GM21390 (cell line): ENCODE data around the gene STARD13.
"Not testable (repeated sequence)": the region's sequence is repeated elsewhere in the genome, so short reads cannot be mapped to it uniquely, and the experiment has no call there.

Experiments used
- ATAC-seq: cut with Tn5 transposase; IDR thresholded peaks from one replicate; pipeline ENCODE4 v1.9.1; 2021; ENCODE audit not compliant: unreplicated experiment

The STARD13 gene

DNA sequence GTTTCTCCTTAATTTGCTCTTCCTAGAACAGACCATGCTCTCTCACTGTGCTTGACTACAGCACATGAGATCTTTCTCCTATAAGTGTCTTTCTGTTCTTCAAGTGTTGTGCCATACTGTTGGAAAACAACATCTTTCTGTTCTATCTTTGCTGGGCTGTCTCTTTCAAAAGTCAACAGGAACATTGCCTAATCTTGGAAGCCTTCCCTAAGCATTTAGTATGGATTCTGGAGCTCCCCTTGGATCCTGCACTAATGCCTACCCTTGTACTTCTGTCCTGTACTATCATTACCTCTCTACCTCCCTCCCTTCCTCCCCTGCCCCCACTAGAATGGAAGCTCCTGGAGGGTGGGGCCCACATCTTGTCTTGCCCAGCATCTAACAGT is 26.8 kb downstream of the STARD13 start:
- no peak for ATAC-seq

DNA sequence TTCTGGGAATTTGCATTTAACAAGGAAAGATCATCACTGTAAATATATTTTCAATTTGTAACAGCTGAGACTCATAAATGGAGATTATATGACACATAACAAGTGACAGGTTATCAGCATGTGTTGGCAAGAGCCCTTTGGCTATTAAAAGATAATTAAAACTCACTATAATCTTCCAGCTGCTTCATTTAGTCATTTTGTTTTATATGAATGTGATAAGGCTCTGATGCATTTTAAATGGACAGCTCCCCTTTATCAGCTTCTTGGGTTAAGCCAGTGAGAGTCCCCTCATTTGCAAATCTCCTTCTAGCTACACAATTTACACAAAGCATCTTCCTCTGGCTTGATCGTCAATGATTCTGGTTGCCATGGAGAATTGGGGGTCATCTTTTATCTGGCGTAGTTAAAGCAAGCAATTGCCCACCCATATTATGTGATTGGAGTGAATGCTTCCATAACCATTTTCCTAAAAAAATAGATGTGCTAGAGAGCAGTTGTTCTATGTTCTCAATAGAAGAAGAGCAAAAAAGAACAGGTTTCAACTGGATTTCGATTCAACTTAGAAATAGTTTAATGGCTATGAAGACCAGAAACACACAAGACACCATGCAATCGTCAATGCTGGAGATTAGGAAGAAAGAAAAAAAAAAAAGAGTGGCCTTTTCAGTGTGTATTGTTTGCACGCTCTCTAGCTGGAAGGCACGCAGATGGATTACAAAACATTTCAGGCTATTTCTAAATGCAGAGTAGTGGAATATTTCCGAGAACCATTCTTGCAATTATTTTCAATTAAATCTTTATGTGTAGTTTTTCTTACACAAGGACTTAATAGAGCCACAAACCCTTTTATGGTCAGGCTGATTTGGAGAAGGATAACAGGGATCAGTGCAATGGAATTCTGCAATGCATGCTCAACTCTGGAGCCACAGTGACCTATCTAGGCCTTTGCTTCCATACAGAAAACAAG is 27.4 kb downstream of the STARD13 start:
- ATAC-seq, result no peak

DNA sequence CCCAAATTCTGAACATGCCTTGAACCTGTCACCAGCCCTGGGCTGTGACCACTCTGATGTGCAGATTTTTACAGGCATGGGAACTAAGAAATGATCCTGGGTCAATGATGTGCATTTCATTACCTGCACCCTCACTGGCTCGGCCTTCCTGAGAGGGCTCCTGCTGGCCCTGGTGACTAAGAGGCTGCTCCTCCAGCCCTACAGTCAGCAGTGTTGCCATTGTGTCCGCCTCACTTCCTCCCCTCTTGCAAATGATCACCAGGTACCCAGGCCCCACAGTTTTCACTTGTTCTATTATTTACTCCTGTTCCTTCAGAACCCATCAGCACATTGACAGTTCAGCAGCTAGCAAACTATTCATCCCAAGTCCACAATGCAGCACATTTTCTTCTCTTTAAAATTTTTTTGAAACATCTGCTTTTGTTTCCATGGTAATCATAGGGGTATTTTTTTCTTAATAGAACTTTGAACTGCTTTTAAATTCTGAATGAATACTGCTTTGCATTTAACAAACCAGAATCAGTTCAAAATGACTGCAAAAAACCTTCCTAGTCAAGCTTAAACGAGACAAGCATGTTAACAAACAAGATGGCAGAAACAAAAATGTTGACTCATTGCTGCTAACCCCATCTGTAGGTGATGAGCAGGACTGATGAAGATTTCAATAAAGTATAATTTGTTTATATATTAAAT is 29.3 kb downstream of the STARD13 start:
- ATAC-seq, result no peak

DNA sequence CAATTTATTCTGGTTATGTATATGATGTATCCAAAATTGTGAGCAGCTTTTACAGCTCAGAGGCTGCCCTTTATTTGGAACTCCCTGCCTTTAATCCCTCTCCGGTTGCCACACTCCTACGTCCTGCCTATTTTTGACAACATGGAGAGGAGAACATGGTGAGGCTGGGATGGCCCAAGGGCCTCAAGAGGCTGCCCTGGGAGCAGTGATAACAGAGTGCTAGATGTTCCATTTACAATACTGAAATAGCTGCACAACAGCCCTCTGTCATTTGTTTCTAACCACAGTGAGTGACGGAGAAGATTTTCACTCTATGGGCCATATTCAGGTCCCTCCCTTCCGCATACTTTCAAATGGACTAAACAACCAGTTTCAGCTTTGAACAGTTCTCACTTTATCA is 33.4 kb downstream of the STARD13 start:
- ATAC-seq, result no peak

DNA sequence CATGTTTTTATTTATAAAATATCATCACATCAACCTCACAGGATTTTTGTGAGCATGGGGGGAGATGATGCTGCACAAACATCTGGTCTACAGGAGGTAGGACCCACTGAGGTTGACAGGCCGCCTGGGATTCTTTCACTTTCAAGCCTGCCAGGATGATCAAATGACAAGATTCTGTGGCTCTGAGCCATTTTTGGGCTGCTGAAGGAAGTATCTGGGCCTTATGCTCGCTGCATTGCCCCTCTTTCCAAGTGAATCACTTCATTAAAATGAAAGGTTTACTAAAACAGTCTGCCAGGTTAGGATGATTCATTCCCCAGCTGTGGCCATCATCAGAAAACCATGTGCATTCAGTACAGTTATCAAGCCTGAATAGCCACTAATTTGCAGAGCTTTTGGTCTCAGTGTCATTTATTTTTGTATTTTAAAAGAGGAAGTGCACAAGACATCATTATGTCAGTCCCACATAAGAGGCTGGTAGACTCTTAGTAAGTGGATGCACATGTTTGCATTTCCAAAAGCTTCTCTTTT is 34.4 kb downstream of the STARD13 start:
- peak; percentile 83 for ATAC-seq

DNA sequence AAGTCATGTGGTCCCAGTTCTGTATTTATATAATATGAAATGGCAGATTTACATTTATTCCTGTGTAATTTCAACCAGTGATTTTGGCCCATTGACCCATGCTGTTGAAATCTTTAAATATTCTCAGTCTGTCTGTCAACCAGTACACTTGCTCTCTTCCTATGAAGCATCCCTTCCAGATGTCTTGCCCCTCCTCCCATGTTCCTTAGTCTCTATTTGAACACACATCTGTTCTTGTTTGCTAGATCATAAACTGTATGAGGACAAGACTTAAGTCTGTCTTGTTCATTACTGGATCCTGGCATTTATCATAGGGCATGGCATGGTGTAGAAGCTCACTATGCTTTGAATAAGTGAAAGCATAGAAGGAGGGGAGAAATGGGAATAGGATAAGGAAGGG is 34.9 kb downstream of the STARD13 start:
- ATAC-seq, result no peak

DNA sequence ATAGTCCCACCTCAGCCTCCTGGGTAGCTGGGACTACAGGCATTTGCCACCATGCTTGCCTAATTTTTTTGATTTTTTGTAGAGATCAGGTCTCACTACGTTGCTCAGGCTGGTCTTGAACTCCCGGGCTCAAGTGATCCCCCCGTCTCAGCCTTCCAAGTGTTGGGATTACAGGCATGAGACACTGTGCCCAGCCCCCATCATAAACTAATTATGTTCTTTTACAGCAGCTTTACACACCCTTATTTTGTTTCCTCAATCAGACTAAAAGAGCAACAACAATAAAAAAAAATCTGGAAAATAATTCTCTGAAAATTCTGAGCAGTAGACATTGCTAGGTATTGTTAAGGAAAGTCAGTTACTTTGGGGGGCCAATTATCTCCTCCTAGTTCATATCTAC is 35.7 kb downstream of the STARD13 start:
- no peak for ATAC-seq

DNA sequence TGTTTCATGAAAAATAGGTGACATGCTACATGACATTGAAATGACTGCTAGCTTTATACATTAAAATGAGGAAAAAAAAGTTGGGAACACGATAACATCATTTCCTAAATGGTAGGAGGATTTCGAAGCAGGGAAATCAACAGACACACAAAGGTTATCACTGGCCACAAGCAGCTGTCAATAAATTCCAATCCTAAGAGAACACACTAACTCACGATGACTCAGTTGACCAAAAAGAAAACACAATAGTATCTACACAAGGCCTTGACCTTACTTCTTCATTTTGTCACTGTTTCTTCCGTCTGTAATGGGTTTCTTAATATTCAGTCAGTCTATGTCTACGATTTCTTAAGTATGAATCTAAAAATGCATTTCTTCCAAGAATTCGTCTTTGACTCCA is 36.5 kb downstream of the STARD13 start:
- no peak for ATAC-seq

DNA sequence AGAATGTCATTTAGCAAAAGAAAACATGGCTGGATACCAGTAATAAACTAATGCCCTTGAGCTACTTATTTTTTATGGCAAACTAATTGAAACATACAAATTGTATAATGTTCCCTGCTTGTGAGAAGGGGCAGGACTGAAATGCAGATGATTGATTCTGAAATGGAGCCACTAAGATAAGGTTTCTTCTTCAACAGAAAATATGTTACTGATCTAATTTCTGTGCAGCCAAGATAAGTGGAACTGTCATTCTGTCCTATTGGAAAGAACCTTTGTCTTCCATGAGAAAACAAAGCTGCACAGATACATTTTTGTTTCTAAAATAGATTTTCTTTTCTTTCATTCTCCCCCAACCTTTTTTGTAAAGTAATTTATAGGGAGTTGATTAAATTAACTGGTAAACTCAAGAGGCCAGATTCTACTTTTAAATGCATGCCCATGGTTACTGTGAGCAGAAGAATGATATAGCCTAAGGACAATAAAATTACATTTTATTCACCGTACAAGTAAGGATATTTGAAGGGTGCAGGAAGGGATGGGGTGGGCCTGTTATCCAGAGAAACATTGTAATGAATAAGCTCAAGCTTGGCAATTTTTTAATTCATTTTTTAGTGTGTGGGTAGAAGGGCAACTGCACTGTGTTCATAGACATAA is 39.9 kb downstream of the STARD13 start:
- ATAC-seq, result no peak

DNA sequence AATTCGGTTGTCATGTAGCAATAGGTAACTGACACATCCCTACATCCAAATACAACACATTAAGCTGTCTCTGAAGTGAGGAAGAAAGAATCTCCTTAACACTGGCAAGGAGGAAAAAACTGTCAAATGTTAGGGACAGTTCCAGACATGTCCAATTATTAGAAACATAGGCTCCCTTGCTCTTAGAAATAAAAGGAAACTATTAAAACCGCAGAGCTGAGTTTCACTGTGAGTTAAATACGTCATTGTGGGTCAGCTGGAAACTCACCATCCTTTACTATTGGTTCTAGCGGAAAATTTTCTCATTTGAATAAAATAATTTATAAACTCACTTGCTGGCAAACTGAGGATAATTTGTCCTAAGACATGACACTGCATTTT is 40.7 kb downstream of the STARD13 start:
- no peak for ATAC-seq

DNA sequence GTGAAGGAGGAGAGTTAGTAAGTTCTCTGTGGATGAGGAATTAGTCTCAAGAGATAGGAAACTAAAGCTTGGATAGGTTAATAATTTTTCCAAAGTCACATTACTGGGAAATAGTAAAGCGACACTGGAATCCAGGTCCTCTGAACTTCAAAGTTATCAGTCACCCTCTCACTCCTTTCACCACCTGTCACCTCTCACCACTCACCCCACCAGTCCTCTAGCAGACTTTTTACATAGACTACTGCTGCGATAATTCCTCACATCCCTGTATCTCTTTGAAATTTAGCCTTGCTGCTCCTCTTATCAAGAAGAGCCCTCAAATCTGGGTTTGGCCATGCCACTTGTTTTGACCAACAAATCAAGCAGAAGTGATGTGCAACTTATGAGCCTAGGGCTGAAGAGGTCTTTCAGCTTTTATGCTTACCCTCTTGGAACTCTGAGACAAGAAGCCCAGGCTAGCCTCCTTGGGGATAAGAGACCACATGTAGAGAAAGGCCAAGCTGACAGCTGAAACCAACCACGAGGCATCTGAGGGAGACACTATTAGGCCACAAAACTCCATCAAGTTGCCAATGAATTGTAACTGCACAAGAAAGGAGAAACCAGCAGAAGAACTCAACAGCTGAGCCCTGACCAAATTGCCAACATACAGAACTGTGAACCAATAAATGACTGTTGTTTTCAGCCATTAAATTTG is 41.2 kb downstream of the STARD13 start:
- no peak for ATAC-seq

DNA sequence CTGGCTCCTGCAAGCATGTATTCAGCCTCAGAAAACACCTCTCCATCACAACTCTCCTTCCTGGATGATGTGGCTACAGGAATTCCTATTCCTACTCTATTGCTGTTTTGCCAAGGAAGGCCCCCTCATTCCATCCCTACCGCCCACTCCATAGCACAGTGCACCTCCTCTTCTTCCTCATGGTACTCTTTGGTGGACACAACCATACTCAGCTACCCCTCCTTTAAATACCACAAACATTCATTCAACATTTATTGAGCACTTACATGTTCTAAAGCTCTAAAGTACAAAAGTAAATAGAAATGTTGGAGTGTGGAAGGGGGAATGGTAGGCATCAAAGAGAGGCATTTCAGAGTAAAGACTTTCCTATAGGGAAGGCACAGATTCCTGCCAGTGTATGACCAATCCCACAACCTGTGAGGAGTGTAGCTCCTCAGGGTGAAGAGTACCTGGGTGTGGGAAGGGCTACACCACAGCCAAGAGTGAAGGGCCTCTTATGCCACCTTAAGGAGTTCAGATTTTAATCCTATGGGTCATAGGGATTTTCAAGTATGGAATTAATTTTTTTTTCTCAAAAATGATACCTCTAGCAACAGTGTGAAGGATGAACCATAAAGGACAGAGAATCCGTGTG is 42.5 kb downstream of the STARD13 start:
- no peak for ATAC-seq

DNA sequence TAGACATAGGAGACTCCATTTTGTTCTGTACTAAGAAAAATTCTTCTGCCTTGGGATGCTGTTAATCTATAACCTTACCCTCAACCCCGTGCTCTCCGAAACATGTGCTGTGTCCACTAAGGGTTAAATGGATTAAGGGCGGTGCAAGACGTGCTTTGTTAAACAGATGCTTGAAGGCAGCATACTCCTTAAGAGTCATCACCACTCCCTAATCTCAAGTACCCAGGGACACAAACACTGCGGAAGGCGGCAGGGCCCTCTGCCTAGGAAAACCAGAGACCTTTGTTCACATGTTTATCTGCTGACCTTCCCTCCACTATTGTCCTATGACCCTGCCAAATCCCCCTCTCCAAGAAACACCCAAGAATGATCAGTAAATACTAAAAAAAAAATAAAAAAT is 43.2 kb downstream of the STARD13 start:
- ATAC-seq, result not testable (repeated sequence)

DNA sequence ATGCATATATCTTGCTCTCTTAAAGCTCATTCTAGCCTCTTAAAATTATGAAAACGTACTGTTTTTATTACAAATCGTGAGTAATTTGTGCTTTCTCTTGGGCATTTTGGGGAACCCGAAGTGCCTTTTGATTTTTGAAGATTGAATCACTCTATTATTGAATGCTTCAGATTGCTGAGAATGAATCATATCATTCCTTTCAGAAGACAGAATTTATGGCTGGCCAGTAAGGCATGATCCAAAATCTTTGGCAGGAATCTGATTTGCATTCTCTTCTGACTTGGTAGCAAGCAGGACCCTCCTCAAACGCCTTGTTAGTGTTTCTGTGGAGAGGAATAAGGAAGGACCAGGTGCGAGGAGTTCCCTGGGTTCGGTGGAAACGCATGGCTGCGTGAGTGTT is 49.5 kb downstream of the STARD13 start:
- no peak for ATAC-seq

DNA sequence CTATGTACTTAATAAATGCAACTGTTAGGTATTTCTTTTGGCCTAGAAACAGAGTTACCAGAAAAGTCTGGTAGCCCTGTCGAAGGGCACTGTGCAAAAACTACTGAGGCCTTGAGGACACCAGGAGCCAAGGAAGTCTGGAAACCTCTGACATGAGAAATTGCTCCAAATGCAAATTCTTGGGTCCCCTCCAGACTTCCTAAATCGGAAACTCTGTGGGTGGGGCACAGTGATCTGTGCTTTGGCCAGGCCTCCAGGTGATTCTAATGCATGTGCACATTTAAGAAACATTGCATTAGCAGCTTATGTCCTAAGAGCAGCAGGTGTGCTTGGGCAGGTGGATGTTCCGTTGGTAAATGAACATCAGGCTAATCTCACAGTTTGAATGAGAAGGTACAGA is 50.0 kb downstream of the STARD13 start:
- no peak for ATAC-seq

DNA sequence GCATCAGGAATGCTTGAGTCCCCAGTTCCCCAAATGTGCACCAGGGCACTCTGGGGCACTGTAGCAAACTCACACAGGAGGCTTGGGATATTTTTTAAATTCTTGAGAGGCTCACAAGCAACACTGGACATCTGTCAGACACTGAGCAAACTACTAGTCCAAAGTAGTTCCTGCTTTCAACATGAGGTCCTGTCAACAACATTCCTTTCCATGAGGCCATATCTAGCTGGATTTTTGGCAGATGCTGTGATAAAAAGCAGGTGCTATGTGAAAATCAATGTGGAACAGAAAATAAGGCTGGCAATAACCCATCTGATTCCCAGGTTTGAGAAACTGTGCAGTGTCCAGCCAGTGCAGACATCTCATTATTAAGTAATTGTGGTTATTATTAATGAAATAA is 50.5 kb downstream of the STARD13 start:
- no peak for ATAC-seq

DNA sequence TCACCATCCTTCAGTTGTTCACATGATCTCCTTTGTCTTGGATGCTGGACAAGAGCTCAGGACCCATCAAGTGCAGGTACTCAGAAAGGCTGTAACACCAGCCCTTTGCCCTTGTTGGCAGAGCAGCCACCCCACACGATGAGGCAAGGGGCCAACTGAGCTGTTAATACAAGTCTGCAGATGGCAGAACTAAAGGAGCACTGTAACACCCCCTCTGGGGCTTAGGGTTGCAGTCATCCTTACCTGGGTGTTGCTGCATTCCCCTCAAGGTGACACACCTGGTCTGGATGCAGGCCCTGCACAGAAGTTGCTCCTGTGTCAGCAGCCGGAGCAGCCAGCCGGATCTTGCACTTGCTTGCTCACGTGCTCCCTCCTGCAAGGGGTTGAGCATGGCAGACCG is 52.0 kb downstream of the STARD13 start:
- ATAC-seq, result no peak

DNA sequence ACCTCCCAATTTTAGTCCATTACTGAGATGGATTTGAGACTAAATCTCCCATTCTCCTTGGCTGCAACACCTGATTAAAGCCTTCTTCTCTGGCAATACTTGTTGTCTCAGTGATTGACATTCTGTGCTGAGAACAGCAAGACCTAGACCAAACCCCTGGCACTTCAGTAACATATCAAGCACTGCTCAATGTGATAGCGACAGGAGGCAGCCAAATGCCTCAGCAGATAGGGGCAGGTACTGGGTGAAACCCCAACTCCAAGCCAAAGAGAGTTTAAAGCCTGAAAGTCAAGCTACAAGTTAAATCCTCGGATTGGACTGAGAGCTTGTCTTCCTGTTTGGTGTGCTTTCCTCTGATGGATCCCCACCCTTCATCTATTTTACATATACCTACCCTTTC is 52.7 kb downstream of the STARD13 start:
- ATAC-seq, result no peak

DNA sequence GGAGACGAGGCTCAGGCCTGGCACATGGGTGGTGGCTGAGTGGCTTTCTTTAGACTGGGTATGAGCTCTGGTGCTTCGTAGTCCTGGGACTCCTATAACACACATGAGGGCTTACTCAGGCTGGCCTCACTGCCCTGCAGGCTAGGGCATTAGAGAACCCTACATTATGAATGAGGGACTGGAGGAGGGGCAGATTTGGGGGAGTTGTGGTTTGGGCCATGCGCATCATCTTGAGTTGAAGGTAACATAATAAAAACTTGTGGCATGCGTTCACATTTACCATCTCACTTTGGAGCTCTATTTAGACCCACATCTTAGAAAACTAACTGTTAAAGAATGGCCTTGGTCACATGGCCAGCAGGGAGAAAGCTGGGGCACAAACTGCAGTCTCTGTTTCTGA is 54.2 kb downstream of the STARD13 start:
- no peak for ATAC-seq

DNA sequence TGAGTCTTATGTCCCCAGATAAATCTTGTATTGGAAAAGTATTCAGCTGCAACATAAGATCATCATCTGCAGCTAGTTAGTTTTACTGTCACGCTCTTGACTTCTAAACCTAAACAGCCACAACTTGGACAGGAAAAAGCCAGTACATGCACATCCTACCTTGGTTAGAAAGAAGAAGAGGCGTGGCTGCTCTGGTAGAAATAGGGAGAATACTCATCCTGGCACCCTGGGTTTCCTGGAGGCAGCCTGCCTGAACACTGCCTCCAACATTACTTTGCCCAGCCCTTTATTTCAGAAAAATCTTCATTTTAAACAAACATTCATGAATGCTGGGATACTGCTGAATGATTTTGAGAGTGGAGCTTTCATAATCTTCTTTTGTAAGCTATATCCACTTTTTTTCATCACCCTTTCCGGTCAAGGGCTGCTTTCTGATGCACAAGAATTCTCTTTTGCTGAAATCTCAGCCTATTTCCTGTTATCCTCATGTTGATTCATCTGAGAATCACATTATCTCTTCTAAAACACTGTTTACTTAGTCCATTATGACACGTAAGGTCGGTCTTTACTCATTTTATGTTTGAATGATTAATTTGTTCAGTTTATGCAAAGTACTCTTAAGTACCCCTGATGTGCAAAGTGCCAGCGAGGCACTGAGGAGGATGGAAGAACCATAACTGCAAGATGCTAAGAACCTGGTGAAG is 55.2 kb downstream of the STARD13 start:
- ATAC-seq, result no peak
